Large intestine (tissue), 3 donors: ENCODE results near the gene RIMS1. TPM values are rescaled to one million over a fixed set of nuclear protein-coding genes. Genes with fewer than 3 reads are reported as not detected.

Experiments used
- DNase-seq, 2 donors: peaks; one replicate each; pipeline versions ENCODE4 v3.0.0 to v3.0.0-alpha.2; 2013
- H3K27ac ChIP-seq: one replicate; pipeline ENCODE4 v1.5.1; 2013; ENCODE audit warnings: low read length
- H3K27me3 ChIP-seq: 2 replicates; pipeline ENCODE4 v1.6.1; 2013; ENCODE audit warnings: low read length; ENCODE audit not compliant: control insufficient read depth, insufficient read depth
- H3K36me3 ChIP-seq: 2 replicates; pipeline ENCODE4 v1.6.1; 2013; ENCODE audit warnings: low read length; ENCODE audit not compliant: control insufficient read depth, insufficient read depth
- H3K4me1 ChIP-seq: one replicate; pipeline ENCODE4 v1.6.1; 2013; ENCODE audit warnings: low read length; ENCODE audit not compliant: control insufficient read depth, insufficient read depth
- H3K4me3 ChIP-seq: one replicate; pipeline ENCODE4 v1.5.1; 2013; ENCODE audit warnings: low read length
- H3K9me3 ChIP-seq: one replicate; pipeline ENCODE4 v1.6.1; 2013; ENCODE audit warnings: mild to moderate bottlenecking, low read depth, low read length, moderate library complexity; ENCODE audit not compliant: control insufficient read depth
- WGBS: methylation state at CpG from one replicate; pipeline ENCODE4 v1.1.5; 2013; ENCODE audit warnings: low lambda C conversion rate; ENCODE audit not compliant: insufficient coverage; 5-methylcytosine and 5-hydroxymethylcytosine counted together
- polyA plus RNA-seq: library from polyadenylated mRNA; unstranded; fragments of 120-200 nt; gene quantifications from one replicate; pipeline ENCODE4 v1.2.1, GENCODE V29; 2013

Gene RIMS1
- polyA plus RNA-seq, 1 donor, result 4.2 TPM

DNA sequence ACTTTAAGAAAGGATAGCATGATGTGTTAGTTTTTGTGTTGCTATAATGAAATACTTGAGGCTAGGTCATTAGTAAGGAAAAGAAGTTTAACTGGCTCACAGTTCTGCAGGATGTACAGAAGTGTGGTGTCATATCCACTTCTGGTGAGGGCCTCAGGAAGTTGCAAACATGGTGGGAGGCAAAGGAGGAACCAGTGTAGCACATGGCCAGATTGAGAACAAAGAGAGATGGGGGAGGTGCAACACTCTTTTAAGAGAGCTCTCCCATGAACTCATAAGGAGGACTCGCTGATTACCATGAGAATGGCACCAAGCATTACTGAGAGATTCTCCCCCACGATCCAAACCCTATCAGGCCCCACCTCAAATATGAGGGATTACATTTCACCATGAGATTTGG, 265.4 kb downstream of the RIMS1 start:
- no peaks in the 10 kb centered on the region for H3K4me1 ChIP-seq
- no peaks in the 10 kb centered on the region for H3K27me3 ChIP-seq
- H3K9me3 ChIP-seq, result no peaks in the 10 kb centered on the region
- no peak overlapping the region for H3K27ac ChIP-seq
- no peak for DNase-seq
- no peaks in the 10 kb centered on the region for H3K36me3 ChIP-seq
- no peak overlapping the region for H3K4me3 ChIP-seq
- WGBS, result no CpG with 5 or more reads among the region's 2 CpGs

DNA sequence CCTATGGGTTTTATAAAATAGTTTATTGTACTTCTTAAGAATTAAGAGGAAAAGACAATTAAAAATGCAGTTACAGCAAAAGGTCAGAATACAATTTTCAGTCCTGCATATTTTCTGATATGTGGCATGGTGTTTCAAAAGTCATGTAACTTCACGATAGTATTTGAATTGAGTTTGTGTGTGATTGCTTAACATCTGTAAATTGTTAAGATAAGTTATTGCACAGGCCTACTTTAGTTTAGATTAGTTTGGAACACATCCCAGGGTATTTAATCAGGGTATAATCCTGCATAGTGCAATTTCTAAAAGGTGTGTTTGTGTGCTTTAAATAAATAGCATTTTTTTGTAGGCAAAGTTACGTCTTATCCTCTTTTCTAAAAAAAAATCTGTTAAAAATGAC, 289.6 kb downstream of the RIMS1 start:
- H3K9me3 ChIP-seq, result no peaks in the 10 kb centered on the region
- H3K27me3 ChIP-seq, result peaks cover 8% of the 10 kb centered on the region
- 0% methylated on average over 1 of the region's 2 CpGs for WGBS
- DNase-seq, result no peak
- H3K36me3 ChIP-seq, result no peaks in the 10 kb centered on the region
- H3K4me1 ChIP-seq, result no peaks in the 10 kb centered on the region
- H3K27ac ChIP-seq, result no peak overlapping the region
- no peak overlapping the region for H3K4me3 ChIP-seq

- Histone ChIP-seq H3K27me3 (peaks cover 28% of the 10 kb centered on the region), H3K4me3 (peak overlapping the region; percentile 43), H3K27ac (no peak overlapping the region), H3K36me3 (no peaks in the 10 kb centered on the region), H3K9me3 (peaks cover 3% of the 10 kb centered on the region), H3K4me1 (no peaks in the 10 kb centered on the region)
- WGBS, result 80% methylated on average over 2 of the region's 100 CpGs
- DNase-seq, result peak; percentile 49 to 65
These were observed 296.2 kb downstream of the RIMS1 start for GRCh38 chr6:72182337-72183246.

GRCh38 chr6:72203983-72204382, 317.6 kb downstream of the RIMS1 start:
- no peaks in the 10 kb centered on the region for H3K27me3 ChIP-seq
- DNase-seq, result no peak
- no peak overlapping the region for H3K4me3 ChIP-seq
- no peaks in the 10 kb centered on the region for H3K36me3 ChIP-seq
- H3K27ac ChIP-seq, result no peak overlapping the region
- WGBS, result 83% methylated on average over 1 of the region's 2 CpGs
- no peaks in the 10 kb centered on the region for H3K9me3 ChIP-seq
- H3K4me1 ChIP-seq, result no peaks in the 10 kb centered on the region

GRCh38 chr6:72205500-72205899, 319.1 kb downstream of the RIMS1 start:
- no peaks in the 10 kb centered on the region for H3K36me3 ChIP-seq
- no peaks in the 10 kb centered on the region for H3K27me3 ChIP-seq
- H3K4me1 ChIP-seq, result no peaks in the 10 kb centered on the region
- no peaks in the 10 kb centered on the region for H3K9me3 ChIP-seq
- DNase-seq, result no peak
- H3K27ac ChIP-seq, result no peak overlapping the region
- no peak overlapping the region for H3K4me3 ChIP-seq

DNA sequence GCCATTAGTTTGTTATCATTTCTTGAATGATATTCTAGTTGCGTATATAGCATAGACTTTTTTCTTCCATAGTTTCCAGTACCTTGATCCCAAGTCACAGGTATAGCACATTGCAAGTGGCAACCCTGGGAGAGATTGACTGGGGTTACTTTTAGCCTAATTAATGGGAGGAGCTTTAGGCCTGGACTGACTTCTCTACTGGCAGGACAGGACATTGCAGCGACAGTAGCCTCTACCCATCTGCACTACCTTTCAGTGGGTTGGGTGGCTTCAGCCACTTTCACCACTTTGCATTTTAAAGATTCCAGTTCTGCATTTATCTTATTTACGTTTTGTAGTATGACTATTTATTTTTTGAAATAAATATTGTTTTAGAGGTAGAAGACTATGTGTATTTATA, 320.3 kb downstream of the RIMS1 start:
- no peaks in the 10 kb centered on the region for H3K36me3 ChIP-seq
- WGBS, result 0% methylated on average over 1 of the region's 3 CpGs

DNA sequence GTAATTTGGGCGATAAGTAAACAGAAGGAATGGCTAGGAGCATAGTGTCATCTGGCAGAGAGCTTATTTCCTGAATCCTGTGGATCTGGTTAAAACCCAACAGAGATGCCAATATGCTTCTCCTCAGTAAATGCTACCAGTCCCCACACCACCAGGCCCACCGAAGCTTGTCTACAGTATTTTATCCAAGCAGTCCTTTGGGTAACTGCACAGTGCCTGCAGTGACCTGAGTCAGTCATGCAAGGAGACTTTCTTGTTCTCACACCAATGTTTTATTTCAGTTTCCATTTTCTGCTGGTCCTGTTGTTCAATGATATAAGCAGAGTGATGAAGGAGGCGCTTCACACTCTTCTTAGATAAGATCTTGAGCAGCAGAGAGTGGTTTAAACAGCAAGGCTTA, 326.3 kb downstream of the RIMS1 start:
- Histone ChIP-seq H3K4me1 (no peaks in the 10 kb centered on the region), H3K9me3 (no peaks in the 10 kb centered on the region), H3K36me3 (no peaks in the 10 kb centered on the region), H3K27me3 (no peaks in the 10 kb centered on the region), H3K27ac (no peak overlapping the region), H3K4me3 (no peak overlapping the region)
- 60% methylated on average over 1 of the region's 3 CpGs for WGBS
- DNase-seq, result no peak

More for the DNA sequence above, 320.3 kb downstream of the RIMS1 start:
- no peak overlapping the region for H3K27ac ChIP-seq
- no peaks in the 10 kb centered on the region for H3K9me3 ChIP-seq
- H3K4me3 ChIP-seq, result no peak overlapping the region
- no peaks in the 10 kb centered on the region for H3K4me1 ChIP-seq
- no peaks in the 10 kb centered on the region for H3K27me3 ChIP-seq
- no peak for DNase-seq

GRCh38 chr6:72213654-72214053, 327.3 kb downstream of the RIMS1 start:
- no peak overlapping the region for H3K4me3 ChIP-seq
- no peaks in the 10 kb centered on the region for H3K27me3 ChIP-seq
- H3K4me1 ChIP-seq, result no peaks in the 10 kb centered on the region
- no peak for DNase-seq
- 100% methylated on average over 1 of the region's 1 CpG for WGBS
- H3K36me3 ChIP-seq, result no peaks in the 10 kb centered on the region
- H3K9me3 ChIP-seq, result no peaks in the 10 kb centered on the region
- H3K27ac ChIP-seq, result no peak overlapping the region

- no peak overlapping the region for H3K4me3 ChIP-seq
- DNase-seq, result peak in 1 of 2 donors; percentile 3
- H3K9me3 ChIP-seq, result no peaks in the 10 kb centered on the region
- H3K4me1 ChIP-seq, result no peaks in the 10 kb centered on the region
- no peak overlapping the region for H3K27ac ChIP-seq
- no peaks in the 10 kb centered on the region for H3K27me3 ChIP-seq
- no CpG with 5 or more reads among the region's 4 CpGs for WGBS
- H3K36me3 ChIP-seq, result no peaks in the 10 kb centered on the region
These were observed 330.1 kb downstream of the RIMS1 start for GRCh38 chr6:72216222-72217068.

DNA sequence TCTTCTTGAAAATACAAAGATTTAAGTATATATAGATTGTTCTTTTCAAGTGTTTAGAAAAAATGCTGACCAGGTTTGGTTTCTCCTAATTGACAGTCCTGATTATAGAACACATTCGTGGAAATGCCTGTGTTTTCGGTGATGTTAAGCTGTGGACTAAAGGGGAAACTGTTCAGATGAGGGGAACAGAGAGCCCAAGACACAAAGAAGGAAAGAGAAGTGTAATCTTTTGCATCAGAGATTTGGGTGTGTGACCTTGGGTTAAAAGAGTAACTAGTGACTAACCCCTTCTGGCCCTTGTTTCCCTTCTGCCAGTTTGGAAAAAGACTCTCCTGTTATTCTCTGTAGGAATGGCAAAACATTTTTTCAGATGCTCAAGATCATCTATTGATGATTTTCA, 331.3 kb downstream of the RIMS1 start:
- Histone ChIP-seq H3K27ac (no peak overlapping the region), H3K4me3 (no peak overlapping the region), H3K36me3 (no peaks in the 10 kb centered on the region), H3K9me3 (no peaks in the 10 kb centered on the region), H3K4me1 (no peaks in the 10 kb centered on the region), H3K27me3 (no peaks in the 10 kb centered on the region)
- no peak for DNase-seq
- 100% methylated on average over 2 of the region's 2 CpGs for WGBS
